ENCODE measurements around the gene LY6G6C.

LY6G6C gene

DNA sequence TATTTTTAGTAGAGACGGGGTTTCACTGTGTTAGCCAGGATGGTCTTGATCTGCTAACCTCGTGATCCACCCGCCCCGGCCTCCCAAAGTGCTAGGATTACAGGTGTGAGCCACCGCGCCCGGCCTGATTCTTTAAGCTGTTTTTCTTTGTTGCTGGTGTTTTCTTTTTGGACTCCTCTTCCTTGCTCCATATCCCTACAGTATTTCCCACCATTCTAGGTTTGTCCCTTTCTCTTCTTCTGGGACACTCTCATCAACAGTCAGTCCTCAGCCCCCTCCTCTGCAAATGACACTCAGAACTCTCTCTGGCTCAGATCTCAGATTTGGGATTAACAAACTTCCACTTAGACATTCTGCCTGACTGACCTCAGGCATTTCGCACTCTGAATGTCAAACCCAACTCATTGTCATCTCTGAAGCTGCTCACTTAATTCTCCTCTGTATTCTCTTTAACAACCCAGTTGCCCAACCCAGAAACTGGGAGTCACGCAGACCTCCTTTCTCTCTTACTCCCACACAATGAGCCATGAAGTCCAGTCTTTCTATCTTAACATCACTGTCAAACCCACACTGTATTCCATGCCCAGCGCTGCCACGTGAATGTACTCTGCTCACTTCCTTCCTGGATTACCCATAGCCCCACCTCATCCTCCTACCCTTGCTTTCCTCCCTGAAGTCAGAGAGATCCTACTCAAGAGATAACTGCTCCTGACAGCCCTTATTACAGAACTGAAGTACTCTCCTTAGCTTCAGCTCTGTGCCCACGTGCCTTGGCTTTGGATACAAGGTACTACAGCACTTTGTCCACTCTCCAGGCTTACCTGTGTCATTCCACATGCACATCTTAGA is 4.2 kb upstream of the LY6G6C start:
- no peak overlapping the region for H3K9ac ChIP-seq (ENCODE audit: low read length in 2 of 2)
- no peak overlapping the region for H3K27ac ChIP-seq (ENCODE audit: low read length)
- H3K4me3 ChIP-seq (ENCODE audit: low read length in 2 of 2), result no peak overlapping the region
- H3K9me3 ChIP-seq (ENCODE audit: control insufficient read depth in 2 of 2, low read length in 2 of 2), result no peaks in the 10 kb centered on the region
- peaks cover 26% of the 10 kb centered on the region for H3K4me1 ChIP-seq (ENCODE audit: control insufficient read depth, insufficient read depth, low read length)
- H3K27me3 ChIP-seq (ENCODE audit: control insufficient read depth in 1 of 2, insufficient read depth in 2 of 2, low read length in 2 of 2), result no peaks in the 10 kb centered on the region
- H3K36me3 ChIP-seq (ENCODE audit: control insufficient read depth in 2 of 2, insufficient read depth in 2 of 2, low read length in 2 of 2), result peaks cover 11 to 18% of the 10 kb centered on the region in 2 donors

DNA sequence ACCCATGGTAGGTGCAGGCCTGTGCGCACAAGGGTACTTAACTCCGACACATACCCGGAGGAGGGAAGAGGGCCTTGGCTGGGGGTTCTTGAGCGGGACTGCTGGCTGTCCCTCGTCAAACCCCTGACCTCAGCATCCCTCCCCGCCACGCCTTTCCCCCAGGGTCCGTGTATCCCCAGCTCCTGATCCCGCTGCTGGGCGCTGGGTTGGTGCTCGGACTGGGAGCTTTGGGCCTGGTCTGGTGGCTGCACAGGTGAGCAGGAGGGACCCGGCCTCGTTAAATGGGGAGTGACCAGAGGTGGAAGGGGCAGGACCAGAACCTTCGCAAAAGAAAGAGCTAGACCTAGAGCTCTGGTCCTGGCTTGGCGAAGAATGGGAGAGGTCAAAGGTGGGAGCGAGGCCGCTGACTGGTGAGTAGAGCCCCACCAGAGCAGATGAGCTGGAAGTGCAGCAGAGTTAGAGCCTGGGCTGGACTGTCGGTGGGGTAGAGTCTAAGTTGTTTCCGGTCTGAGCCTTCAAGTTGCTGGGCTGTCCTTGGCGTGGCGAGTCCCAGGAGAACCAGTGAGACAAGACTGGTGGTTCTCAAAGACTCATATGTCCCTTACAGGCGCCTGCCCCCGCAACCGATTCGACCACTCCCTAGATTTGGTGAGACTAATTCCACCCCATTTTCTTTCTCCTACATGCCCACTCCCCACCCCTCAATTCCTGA is 2.6 kb upstream of the LY6G6C start:
- Histone ChIP-seq H3K36me3 (ENCODE audit: control insufficient read depth in 2 of 2, insufficient read depth in 2 of 2, low read length in 2 of 2) (peaks cover 11 to 18% of the 10 kb centered on the region in 2 donors), H3K9me3 (ENCODE audit: control insufficient read depth in 2 of 2, low read length in 2 of 2) (no peaks in the 10 kb centered on the region), H3K27me3 (ENCODE audit: control insufficient read depth in 1 of 2, insufficient read depth in 2 of 2, low read length in 2 of 2) (no peaks in the 10 kb centered on the region), H3K27ac (ENCODE audit: low read length) (no peak overlapping the region), H3K4me1 (ENCODE audit: control insufficient read depth, insufficient read depth, low read length) (peaks cover 16% of the 10 kb centered on the region), H3K9ac (ENCODE audit: low read length in 2 of 2) (no peak overlapping the region), H3K4me3 (ENCODE audit: low read length in 2 of 2) (no peak overlapping the region)

DNA sequence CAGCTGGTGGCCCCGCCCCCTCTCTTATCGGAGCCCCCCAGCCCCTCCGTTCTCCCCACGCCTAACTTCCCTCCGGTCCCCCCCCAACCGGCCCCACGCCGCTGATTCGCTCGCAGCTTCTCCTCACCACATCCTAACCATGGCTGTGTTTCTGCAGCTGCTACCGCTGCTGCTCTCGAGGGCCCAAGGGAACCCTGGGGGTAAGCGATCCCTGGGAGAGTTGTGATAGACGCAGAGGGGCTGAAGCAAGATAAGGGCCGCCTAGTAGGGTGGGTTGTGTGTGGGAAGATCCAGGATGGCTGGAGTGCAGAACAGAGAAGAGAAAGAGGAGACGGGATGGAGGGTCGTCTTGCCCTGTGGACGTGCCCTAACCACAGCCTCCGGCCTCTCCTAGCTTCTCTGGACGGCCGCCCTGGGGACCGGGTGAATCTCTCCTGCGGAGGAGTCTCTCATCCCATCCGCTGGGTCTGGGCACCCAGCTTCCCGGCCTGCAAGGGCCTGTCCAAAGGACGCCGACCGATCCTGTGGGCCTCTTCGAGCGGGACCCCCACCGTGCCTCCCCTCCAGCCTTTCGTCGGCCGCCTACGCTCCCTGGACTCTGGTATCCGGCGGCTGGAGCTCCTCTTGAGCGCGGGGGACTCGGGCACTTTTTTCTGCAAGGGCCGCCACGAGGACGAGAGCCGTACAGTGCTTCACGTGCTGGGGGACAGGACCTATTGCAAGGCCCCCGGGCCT is 1.9 kb upstream of the LY6G6C start, which contains the start of gene MPIG6B:
Gene MPIG6B (plus strand): TSS at position 129 of the 735 bp plus-strand sequence. CDS start 11 bp downstream, at position 140.
- H3K4me1 ChIP-seq (ENCODE audit: control insufficient read depth, insufficient read depth, low read length), result peaks cover 9% of the 10 kb centered on the region
- no peak within 1 kb of the TSS for H3K9ac ChIP-seq (ENCODE audit: low read length in 2 of 2)
- no peaks in the 10 kb centered on the region for H3K9me3 ChIP-seq (ENCODE audit: control insufficient read depth in 2 of 2, low read length in 2 of 2)
- H3K27ac ChIP-seq (ENCODE audit: low read length), result no peak within 1 kb of the TSS
- no peaks in the 10 kb centered on the region for H3K27me3 ChIP-seq (ENCODE audit: control insufficient read depth in 1 of 2, insufficient read depth in 2 of 2, low read length in 2 of 2)
- H3K36me3 ChIP-seq (ENCODE audit: control insufficient read depth in 2 of 2, insufficient read depth in 2 of 2, low read length in 2 of 2), result peaks cover 11 to 18% of the 10 kb centered on the region in 2 donors
- H3K4me3 ChIP-seq (ENCODE audit: low read length in 2 of 2), result no peak within 1 kb of the TSS

DNA sequence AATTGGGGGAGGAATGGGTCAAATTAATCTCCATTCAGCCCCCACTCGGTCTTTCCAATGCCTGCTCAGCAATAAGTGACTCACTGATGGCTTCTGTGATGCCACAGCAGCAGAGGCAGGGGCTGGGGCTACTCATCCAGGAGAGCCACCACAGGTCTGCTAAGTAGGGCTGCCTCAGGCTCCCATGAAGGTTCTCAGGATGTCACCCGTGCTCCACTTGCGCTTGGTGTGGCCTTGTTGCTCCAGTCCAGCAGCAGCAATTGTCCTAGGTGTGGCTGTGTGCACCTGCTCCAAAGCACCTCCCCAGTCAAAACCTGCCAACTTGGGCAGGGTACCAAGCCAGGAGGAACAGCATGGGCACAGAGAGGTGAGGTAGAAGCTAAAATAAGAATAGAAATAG is 627 bp upstream of the LY6G6C start:
- Histone ChIP-seq H3K4me3 (ENCODE audit: low read length in 2 of 2) (no peak overlapping the region), H3K9me3 (ENCODE audit: control insufficient read depth in 2 of 2, low read length in 2 of 2) (no peaks in the 10 kb centered on the region), H3K36me3 (ENCODE audit: control insufficient read depth in 2 of 2, insufficient read depth in 2 of 2, low read length in 2 of 2) (peaks cover 10 to 14% of the 10 kb centered on the region in 2 donors), H3K27me3 (ENCODE audit: control insufficient read depth in 1 of 2, insufficient read depth in 2 of 2, low read length in 2 of 2) (no peaks in the 10 kb centered on the region), H3K27ac (ENCODE audit: low read length) (no peak overlapping the region), H3K4me1 (ENCODE audit: control insufficient read depth, insufficient read depth, low read length) (no peaks in the 10 kb centered on the region), H3K9ac (ENCODE audit: low read length in 2 of 2) (no peak overlapping the region)

DNA sequence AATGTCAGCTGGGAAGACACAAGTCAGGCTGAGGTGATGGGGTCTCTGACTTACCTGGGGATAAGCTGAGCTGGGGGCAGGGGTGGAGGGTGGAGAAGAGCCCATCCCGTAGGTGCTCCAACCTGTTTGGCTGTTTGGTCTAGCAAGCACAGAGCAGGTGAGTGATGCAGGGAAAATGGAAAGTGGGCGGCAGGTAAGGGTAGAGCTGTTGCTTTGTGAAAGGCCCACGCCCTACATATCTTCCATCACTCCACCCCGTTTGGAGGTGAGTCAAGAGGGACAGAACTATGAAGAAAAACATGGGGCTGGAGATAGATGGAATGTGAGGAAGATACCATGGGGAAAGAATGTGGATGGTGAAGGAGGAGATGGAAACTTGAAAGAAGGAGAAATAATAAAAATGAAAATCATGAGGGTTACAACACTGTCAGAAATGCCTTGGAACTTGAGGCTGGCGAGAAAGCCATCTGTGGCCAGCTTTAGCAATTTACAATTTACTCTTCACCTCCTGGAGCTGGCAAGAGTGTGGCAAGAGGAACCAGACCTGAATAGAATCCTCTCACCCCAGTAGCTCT is 1.3 kb downstream of the LY6G6C start:
- Histone ChIP-seq H3K4me1 (ENCODE audit: control insufficient read depth, insufficient read depth, low read length) (peaks cover 3% of the 10 kb centered on the region), H3K9ac (ENCODE audit: low read length in 2 of 2) (no peak overlapping the region), H3K36me3 (ENCODE audit: control insufficient read depth in 2 of 2, insufficient read depth in 2 of 2, low read length in 2 of 2) (peaks cover 0 to 2% of the 10 kb centered on the region in 2 donors), H3K27ac (ENCODE audit: low read length) (no peak overlapping the region), H3K4me3 (ENCODE audit: low read length in 2 of 2) (no peak overlapping the region), H3K9me3 (ENCODE audit: control insufficient read depth in 2 of 2, low read length in 2 of 2) (no peaks in the 10 kb centered on the region), H3K27me3 (ENCODE audit: control insufficient read depth in 1 of 2, insufficient read depth in 2 of 2, low read length in 2 of 2) (no peaks in the 10 kb centered on the region)

DNA sequence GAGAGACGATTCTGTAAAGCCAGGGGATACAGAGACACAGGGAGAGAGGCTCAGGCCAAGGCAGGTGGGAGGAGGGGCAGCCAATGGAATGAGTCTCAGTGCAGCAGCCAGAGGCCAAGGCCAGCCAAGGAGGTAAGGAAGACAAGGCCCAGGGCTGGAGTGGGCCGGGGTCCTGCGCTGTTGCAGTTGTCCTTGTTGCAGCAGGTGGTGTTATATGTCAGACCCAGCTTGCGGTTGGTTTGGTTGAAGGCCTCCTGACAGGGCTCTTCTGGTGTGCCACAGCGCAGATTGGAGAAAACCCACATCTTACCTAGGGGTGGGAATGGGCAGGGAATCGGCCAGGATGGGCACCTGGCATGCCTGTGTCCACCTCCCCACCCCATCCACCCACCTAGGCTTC is 2.5 kb downstream of the LY6G6C start:
- peaks cover 7% of the 10 kb centered on the region for H3K4me1 ChIP-seq (ENCODE audit: control insufficient read depth, insufficient read depth, low read length)
- no peaks in the 10 kb centered on the region for H3K9me3 ChIP-seq (ENCODE audit: control insufficient read depth in 2 of 2, low read length in 2 of 2)
- H3K4me3 ChIP-seq (ENCODE audit: low read length in 2 of 2), result no peak overlapping the region
- no peak overlapping the region for H3K9ac ChIP-seq (ENCODE audit: low read length in 2 of 2)
- H3K36me3 ChIP-seq (ENCODE audit: control insufficient read depth in 2 of 2, insufficient read depth in 2 of 2, low read length in 2 of 2), result no peaks in the 10 kb centered on the region
- no peak overlapping the region for H3K27ac ChIP-seq (ENCODE audit: low read length)
- no peaks in the 10 kb centered on the region for H3K27me3 ChIP-seq (ENCODE audit: control insufficient read depth in 1 of 2, insufficient read depth in 2 of 2, low read length in 2 of 2)

DNA sequence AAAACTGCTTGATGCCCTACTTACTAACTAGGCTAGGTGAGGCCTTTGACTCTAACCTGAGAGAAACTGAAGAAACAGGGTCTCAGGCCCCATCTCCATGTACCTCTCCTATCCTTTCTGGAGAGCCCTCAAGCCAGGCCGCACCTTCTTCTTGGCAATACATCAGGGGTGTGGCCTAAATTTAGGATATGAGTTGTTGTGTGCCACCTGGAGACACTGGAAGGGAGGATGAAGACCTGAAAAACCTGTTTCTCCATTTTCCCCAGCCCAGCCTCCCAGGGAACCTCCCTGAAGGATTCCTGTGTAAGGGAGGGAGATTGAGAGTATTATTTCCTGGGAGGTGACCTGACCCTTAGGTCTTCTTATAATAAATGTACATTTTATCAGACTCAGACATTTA is 3.3 kb downstream of the LY6G6C start:
- H3K9ac ChIP-seq (ENCODE audit: low read length in 2 of 2), result no peak overlapping the region
- peaks cover 7% of the 10 kb centered on the region for H3K4me1 ChIP-seq (ENCODE audit: control insufficient read depth, insufficient read depth, low read length)
- H3K27me3 ChIP-seq (ENCODE audit: control insufficient read depth in 1 of 2, insufficient read depth in 2 of 2, low read length in 2 of 2), result no peaks in the 10 kb centered on the region
- no peaks in the 10 kb centered on the region for H3K9me3 ChIP-seq (ENCODE audit: control insufficient read depth in 2 of 2, low read length in 2 of 2)
- no peak overlapping the region for H3K4me3 ChIP-seq (ENCODE audit: low read length in 2 of 2)
- no peak overlapping the region for H3K27ac ChIP-seq (ENCODE audit: low read length)
- H3K36me3 ChIP-seq (ENCODE audit: control insufficient read depth in 2 of 2, insufficient read depth in 2 of 2, low read length in 2 of 2), result no peaks in the 10 kb centered on the region

DNA sequence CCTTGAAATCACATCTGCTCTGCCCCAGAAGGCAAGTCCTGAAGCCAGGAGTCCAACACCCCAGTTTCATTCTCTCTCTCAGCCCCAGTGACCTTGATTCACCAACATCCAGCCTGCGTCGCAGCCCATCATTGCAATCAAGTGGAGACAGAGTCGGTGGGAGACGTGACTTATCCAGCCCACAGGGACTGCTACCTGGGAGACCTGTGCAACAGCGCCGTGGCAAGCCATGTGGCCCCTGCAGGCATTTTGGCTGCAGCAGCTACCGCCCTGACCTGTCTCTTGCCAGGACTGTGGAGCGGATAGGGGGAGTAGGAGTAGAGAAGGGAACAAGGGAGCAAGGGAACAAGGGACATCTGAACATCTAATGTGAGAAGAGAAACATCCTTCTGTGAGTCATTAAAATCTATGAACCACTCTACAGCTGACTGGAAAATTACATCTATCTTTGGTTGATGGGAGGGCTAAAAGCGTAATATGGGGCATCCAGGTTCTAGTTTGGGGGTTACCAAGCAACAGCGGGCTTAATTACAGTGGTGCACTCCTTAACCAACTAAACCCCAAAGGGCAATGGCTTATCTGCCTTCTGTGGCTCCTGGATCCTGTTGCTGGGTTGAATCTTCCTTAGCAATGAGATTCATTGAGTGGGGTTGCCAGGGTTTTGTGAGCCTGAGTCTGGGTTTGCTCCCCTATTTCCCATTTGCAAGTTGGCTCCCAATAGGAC is 3.9 kb downstream of the LY6G6C start:
- Histone ChIP-seq H3K9me3 (ENCODE audit: control insufficient read depth in 2 of 2, low read length in 2 of 2) (no peaks in the 10 kb centered on the region), H3K36me3 (ENCODE audit: control insufficient read depth in 2 of 2, insufficient read depth in 2 of 2, low read length in 2 of 2) (no peaks in the 10 kb centered on the region), H3K27ac (ENCODE audit: low read length) (no peak overlapping the region), H3K4me3 (ENCODE audit: low read length in 2 of 2) (no peak overlapping the region), H3K4me1 (ENCODE audit: control insufficient read depth, insufficient read depth, low read length) (peaks cover 7% of the 10 kb centered on the region), H3K27me3 (ENCODE audit: control insufficient read depth in 1 of 2, insufficient read depth in 2 of 2, low read length in 2 of 2) (no peaks in the 10 kb centered on the region), H3K9ac (ENCODE audit: low read length in 2 of 2) (no peak overlapping the region)

DNA sequence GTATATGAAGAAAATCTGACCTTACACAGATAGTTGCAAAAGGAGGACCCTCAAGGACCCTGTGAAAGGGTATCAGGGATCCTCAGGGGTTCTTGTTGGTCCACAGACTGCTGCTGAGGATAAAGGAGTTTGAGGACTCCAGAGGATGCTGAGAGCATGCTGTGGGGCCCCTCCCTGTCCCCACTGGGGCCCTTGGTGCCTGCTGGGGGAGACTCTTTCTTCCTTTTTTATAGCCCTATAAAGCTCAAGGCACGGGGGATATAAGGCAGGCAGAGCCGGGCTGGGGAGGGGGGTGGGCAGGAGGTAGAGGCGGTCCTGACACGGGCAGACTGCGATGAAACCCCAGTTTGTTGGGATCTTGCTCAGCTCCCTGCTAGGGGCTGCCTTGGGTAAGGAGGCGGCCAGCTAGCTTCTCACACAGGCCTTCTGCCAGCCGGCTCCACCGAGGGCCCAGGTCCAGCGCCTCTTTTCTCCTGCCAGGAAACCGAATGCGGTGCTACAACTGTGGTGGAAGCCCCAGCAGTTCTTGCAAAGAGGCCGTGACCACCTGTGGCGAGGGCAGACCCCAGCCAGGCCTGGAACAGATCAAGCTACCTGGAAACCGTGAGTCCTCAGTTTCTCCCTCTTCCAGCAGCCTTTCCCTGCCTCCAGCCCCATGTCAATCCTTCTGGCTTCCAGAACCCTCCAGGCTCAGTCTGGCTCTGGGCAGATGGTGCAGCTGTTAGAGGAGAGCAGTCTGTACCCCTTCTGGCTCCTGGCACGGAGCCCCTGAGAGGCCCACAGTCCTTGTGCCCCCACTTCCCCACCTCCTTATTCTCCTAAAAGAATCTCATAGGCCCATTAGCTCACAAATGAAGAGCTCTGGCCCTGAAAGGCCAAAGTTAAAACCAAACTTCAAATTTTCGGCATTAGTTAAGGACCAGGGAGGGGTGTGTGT is 6.3 kb downstream of the LY6G6C start, which contains the start of gene LY6G6D:
Gene LY6G6D (plus strand): TSS at position 327 of the 937 bp plus-strand sequence. CDS start 8 bp downstream, at position 335.
- no peaks in the 10 kb centered on the region for H3K36me3 ChIP-seq (ENCODE audit: control insufficient read depth in 2 of 2, insufficient read depth in 2 of 2, low read length in 2 of 2)
- H3K4me1 ChIP-seq (ENCODE audit: control insufficient read depth, insufficient read depth, low read length), result peaks cover 7% of the 10 kb centered on the region
- no peak within 1 kb of the TSS for H3K4me3 ChIP-seq (ENCODE audit: low read length in 2 of 2)
- H3K9ac ChIP-seq (ENCODE audit: low read length in 2 of 2), result no peak within 1 kb of the TSS
- no peaks in the 10 kb centered on the region for H3K9me3 ChIP-seq (ENCODE audit: control insufficient read depth in 2 of 2, low read length in 2 of 2)
- H3K27me3 ChIP-seq (ENCODE audit: control insufficient read depth in 1 of 2, insufficient read depth in 2 of 2, low read length in 2 of 2), result no peaks in the 10 kb centered on the region
- no peak within 1 kb of the TSS for H3K27ac ChIP-seq (ENCODE audit: low read length)

Measured in stomach smooth muscle (tissue), 2 donors.